RKO (cell line): Measurements from ENCODE around the gene APOE.

ENCODE experiments used
- DNase-seq: peaks from one replicate; pipeline ENCODE4 v3.0.0-alpha.2; 2016; ENCODE audit warnings: low spot score

The APOE gene

DNA sequence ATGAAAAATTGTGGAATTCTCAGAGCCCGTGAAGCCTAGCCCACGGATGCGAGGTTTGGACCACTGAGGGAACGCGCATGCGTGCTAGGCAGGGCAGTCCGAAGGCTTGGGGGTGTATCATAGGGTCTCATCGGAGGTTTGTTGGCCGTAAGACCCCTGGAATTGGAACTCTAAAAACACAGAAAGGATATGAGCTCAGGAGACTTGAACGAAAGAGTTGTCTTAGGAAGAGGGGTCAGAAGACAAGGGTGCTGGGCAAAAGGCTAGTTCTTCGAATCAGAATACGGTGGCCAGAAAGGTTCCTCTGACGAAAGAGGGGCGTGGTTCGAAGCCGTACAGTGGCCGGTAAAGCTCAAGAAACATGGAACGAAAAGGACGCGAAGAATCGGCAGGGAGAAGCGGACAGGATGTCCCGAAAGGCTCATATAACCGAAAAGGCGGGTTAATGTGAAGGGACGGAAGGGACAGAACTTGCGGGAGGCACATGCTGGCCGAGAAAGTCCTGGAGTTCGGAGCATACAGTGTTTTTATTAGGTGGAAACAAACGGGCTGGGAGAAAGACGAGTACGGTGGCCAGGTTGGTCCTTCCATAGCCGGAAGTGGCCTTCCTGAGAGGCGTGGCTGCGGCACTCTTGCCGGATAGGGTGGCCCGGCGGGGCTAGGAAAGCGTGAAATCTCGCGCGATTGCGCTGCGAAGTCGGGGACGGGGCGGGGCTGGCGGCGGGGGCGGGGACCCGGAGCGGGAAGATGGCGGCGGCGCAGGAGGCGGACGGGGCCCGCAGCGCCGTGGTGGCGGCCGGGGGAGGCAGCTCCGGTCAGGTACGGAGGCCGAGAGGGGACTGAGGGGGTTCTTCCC lies 49.3 kb downstream of the APOE start, which contains the start of gene CLPTM1:
TSS of gene CLPTM1 (plus strand) at position 732 of the 856 bp plus-strand sequence. CDS start at position 748, 16 bp downstream.
- DNase-seq = peak; percentile 97

DNA sequence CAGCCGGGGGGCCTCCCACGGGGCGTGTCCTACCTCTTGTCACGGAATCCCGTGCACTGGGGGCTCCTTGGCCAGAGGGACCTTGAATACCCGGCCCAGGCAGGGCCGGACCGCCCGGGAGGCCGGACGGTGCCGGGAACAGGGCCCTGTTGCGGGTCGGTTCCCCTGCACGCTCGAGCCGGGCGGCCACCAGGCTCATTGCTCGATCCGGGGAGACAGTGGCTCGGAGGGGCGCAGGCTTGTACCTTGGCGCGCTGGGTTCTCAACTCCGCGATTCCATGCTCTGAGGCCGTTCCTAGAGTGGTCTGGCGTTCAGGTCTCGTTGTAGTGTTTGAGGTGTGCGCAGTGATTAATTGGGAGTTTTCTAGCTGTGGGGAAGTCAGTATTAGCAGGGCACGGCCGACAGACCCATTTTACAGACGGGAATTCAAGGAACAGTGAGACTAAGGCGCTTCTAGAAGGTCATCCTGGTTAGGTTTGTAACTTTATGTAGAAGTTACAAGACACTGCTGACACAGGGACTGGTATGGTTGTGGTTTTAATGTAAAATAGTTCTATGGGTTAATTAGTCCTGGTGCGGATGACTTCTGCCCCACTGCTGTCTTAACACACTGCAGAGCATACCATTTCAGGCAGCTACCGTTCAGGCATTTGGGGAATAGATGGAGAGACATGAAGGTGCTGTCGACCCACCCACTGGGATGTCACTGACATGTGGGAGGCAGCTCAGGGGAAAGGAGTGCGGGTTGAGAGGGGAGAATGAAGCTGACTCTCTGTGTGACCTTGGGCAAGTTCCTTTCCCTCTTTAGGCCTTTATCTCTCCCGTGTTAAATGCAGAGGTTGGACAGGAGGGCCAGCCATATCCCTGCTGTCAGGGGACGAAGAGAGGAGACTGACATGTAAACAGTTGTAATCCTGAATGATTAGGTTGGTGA lies 50.2 kb downstream of the APOE start:
- peak; percentile 41 for DNase-seq

DNA sequence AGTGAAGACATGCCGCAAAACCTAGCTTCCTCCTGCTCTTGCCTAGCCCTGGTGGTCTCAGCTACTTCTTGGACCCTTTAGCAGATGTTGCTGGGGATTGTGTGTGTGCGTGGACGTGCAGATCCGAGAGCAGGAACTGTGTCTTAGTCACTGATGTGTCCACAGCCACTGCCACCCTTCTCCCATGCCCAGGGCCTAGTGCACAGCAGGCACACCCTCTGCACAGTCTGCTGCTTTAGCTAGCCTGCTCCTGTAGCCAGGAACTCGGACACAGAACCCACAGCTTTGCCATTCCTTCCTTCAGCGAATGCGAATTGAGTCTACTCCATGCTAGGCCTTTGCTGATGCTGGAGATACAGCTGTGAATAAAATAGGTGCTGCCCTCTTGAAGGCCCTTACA lies 51.9 kb downstream of the APOE start:
- DNase-seq = no peak

DNA sequence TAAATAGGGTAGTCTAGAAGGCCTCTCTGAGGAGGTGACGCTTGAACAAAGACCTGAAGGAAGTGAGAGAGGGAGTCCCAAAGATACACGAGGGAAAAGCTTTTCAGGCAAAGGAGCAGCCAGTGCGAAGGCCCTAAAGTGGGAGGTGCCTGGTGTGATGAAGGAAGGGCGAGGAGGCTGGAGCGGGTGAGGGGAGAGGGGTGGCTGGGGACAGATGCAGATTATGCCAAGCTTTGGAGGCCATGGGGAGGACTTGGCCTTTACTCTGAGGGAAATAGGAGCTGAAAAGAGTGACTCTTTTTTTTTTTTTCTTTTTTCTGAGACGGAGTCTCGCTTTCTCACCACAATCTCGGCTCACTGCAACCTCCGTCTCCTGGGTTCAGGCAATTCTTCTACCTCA lies 52.5 kb downstream of the APOE start:
- DNase-seq = no peak
